Measurements from ENCODE around the gene S100A1.

- TF ChIP-seq EZH2 (IDR thresholded peaks at IDR 0.05) (no peak), EZH2phosphoT487 (IDR thresholded peaks at IDR 0.05) (no peak), CTCF (IDR thresholded peaks at IDR 0.05) (no peak)
Measured at GRCh38 chr1:153643100-153643499, 14.9 kb downstream of the S100A1 start.
